Aorta (tissue), 5 donors: ENCODE data around the gene HSD17B12. TPM values are rescaled to one million over a fixed set of nuclear protein-coding genes. Genes with fewer than 3 reads are reported as not detected.
A peak's percentile ranks its signal among the peaks of the same experiment; 100 is the strongest.

Experiments
- ATAC-seq: fragments of 200-7000 bp; cut with Tn5 transposase; one replicate; pipeline ENCODE4 v1.9.1; 2022; ENCODE audit warnings: moderate library complexity; ENCODE audit not compliant: low FRiP score
- DNase-seq, 2 donors: peaks; one replicate each; pipeline ENCODE4 v3.0.0-alpha.2; 2020
- H3K27ac ChIP-seq, 2 donors: one replicate each; pipeline ENCODE4 v1.5.1; 2013; ENCODE audit warnings: low read length in 2 of 2, mild to moderate bottlenecking in 2 of 2, moderate library complexity in 2 of 2, control low read depth in 1 of 2, inconsistent platforms in 1 of 2, low read depth in 1 of 2
- H3K27me3 ChIP-seq, 2 donors: one replicate each; pipeline ENCODE4 v1.6.1; 2013; ENCODE audit warnings: control low read depth in 1 of 2, low read length in 1 of 2, mild to moderate bottlenecking in 1 of 2, moderate library complexity in 1 of 2; ENCODE audit not compliant: insufficient read depth in 2 of 2, control insufficient read depth in 1 of 2
- H3K36me3 ChIP-seq, 2 donors: one replicate each; pipeline ENCODE4 v1.6.1; 2013; ENCODE audit warnings: control low read depth in 1 of 2, low read length in 1 of 2, mild to moderate bottlenecking in 1 of 2; ENCODE audit not compliant: insufficient read depth in 2 of 2, control insufficient read depth in 1 of 2
- H3K4me1 ChIP-seq, 2 donors: one replicate each; pipeline ENCODE4 v1.6.1; 2013; ENCODE audit warnings: low read length in 2 of 2, control low read depth in 1 of 2, mild to moderate bottlenecking in 1 of 2, moderate library complexity in 1 of 2; ENCODE audit not compliant: insufficient read depth in 2 of 2, control insufficient read depth in 1 of 2
- H3K4me3 ChIP-seq, 2 donors: one replicate each; pipeline ENCODE4 v1.5.1; 2013; ENCODE audit warnings: low read length in 2 of 2, control low read depth in 1 of 2, mild to moderate bottlenecking in 1 of 2
- H3K9me3 ChIP-seq: one replicate; pipeline ENCODE4 v1.6.1; 2013; ENCODE audit warnings: mild to moderate bottlenecking, low read length; ENCODE audit not compliant: control insufficient read depth
- whole genome bisulfite sequencing, 2 donors: extraction: QIAGEN DNeasy Blood & Tissue Kit; methylation state at CpG; one replicate each; pipeline ENCODE4 v1.1.7; 2013; 5-methylcytosine and 5-hydroxymethylcytosine counted together
- intact Hi-C, 2 donors: fragments of 100-400 bp; cut with DNase I; formaldehyde crosslinking; loops; one replicate each; pipeline versions ENCODE4 v1.14.2 to v1.15.0; 2022
- polyA plus RNA-seq, 2 donors: library from polyadenylated mRNA; stranded (reverse); fragments of 200-250 nt; gene quantifications; one replicate each; pipeline ENCODE4 v1.2.3, GENCODE V29; 2013
- total RNA-seq, 2 donors: library from RNA; stranded (reverse); fragmentation: NEBNext Ultra II Directional; extraction: Animal tissue kit (Norgen Biotek cat#: 25700); gene quantifications; one replicate each; pipeline ENCODE4 v1.2.1, GENCODE V29; 2021
- donor health status: healthy with polysubstance abuse.
- donor health status: Bipolar disorder and iron deficiency.
- donor health status: DM: no; HTN: no; CAD: no.
- donor health status: DM: no; HTN: no; CAD: no.
- donor health status: DM: yes; HTN: yes; CAD: no.

The HSD17B12 gene
- total and polyA plus RNA-seq, 4 donors: 62.2 to 108 (median 87.3) TPM

DNA sequence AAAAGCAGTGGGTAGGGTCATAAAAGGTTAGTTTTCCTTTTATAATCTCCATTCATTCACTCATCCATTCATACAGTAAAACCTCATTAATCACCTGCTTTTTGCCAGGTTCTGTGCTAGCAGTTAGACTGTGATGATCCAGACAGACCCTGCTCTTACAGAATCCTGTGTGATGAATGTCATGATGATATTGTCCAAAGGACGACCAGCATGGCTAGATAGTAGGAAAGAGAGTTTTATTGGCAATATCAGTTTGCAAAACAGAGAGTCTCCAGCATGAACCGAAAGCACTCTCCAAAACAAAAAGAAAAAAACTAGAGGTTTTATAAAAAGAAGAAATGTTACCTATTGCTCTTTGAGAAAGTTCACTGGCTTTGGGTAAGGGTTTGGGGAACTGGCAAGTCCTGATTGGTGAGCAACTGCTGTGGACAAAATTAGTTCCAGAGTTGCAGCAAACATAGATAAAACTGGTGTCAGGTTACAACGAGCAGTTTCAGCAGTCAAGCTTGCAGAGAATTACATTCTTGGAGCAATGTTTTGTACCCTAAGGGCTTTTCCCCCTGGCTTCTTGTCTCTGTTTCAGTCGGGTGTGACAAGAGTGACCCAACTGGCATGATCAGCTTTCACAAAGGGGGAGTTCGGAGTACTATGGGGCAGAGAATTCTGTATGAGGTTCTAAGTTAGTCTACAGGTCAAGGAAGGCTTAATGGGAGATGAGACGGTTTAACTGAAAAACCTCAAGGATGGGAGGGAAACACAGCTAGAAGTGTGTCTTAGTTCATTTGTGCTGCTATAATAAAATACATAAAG lies 58.3 kb downstream of the HSD17B12 start:
- no peak overlapping the region for H3K4me3 ChIP-seq
- no peaks in the 10 kb centered on the region for H3K27me3 ChIP-seq
- ATAC-seq (peak; percentile 47), DNase-seq (no peak)
- H3K4me1 ChIP-seq: peaks cover 3 to 19% of the 10 kb centered on the region in 2 donors
- intact Hi-C loops: loop anchor here in 1 of 2 donors (5.0 kb wide), 1 partner anchor 97 kb away; no protein-coding TSS in a partner anchor
- no peaks in the 10 kb centered on the region for H3K9me3 ChIP-seq
- 13 to 21% methylated on average over 6 of the region's 6 CpGs for WGBS, 2 donors
- H3K36me3 ChIP-seq: no peaks in the 10 kb centered on the region
- H3K27ac ChIP-seq: peak overlapping the region; percentile 43 to 64

DNA sequence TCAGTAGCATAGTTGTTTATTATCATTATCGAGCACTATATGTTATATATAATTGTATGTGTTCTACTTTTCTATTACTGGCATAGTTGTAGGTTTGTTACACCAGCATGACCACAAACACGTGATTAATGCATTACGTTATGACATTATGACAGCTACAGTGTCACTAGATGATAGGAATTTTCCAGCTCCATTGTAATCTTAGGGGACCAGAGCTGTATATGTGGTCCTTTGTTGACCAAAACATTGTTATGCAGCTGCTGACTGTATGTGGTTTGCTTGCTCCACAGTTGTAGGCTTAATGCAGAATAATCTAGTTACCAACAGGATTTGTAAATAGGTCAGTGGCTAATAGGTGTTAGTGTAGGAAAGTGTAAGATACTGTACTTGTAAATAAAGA lies 66.1 kb downstream of the HSD17B12 start:
- Histone ChIP-seq H3K27me3 (no peaks in the 10 kb centered on the region), H3K9me3 (no peaks in the 10 kb centered on the region), H3K27ac (no peak overlapping the region), H3K36me3 (peaks cover 0 to 3% of the 10 kb centered on the region in 2 donors), H3K4me1 (no peaks in the 10 kb centered on the region), H3K4me3 (no peak overlapping the region)
- WGBS, 2 donors: 91 to 92% methylated on average over 3 of the region's 3 CpGs
- no peak for DNase-seq
- intact Hi-C loops: no loop called here
- no peak for ATAC-seq

DNA sequence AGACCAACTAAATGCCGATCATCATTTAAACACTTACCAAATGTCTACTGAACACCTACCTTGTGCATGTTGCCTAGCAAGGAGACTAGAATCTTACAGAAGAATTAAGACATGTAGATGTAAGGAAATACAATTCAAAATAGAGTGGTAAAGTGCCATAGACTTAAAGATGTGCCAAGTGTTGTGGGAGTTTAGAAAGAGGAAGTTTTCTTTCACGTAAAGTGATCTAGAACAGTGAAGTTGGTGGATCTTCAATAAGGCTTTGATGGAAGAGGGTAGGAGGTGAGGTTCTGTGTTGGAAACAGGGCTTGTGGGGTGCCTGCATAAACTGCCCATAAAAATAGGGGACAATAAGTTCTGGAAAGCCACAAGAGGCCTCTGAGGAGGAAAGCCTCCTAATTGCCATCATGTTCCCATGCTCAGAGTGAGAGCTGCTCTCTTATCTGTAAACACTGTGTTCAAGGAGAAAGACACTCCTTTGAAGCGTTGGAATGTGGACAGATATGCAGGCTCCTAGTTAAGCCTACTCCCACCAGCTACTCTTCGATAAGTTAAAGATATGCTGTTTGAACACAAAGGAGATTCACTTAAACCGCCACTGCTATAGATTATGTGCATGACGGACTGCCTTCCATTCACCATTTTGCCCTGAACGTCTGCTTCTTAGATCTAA lies 66.7 kb downstream of the HSD17B12 start:
- no peak for ATAC-seq

DNA sequence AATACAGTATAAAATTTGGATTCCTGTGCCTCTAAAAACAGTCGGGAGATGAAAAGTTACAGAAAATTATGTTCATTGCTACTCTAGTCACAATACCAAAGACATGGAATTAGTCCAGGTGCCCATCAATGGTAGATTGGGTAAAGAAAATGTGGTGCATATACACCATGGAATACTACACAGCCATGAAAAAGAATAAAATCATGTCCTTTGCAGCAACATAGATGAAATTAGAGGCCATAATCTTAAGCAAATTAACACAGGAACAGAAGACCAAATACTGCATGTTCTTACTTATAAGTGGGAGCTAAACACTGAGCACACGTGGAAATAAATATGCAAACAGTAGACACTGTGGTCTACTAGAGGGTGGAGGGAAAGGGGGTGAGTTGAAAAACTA lies 67.6 kb downstream of the HSD17B12 start:
- intact Hi-C loops: no loop called here
- no peaks in the 10 kb centered on the region for H3K27me3 ChIP-seq
- no peak overlapping the region for H3K27ac ChIP-seq
- no peak for ATAC-seq
- H3K9me3 ChIP-seq: no peaks in the 10 kb centered on the region
- DNase-seq: no peak
- 99% methylated on average over 2 of the region's 2 CpGs for WGBS, 2 donors
- H3K4me1 ChIP-seq: no peaks in the 10 kb centered on the region
- H3K36me3 ChIP-seq: peaks cover 0 to 3% of the 10 kb centered on the region in 2 donors
- H3K4me3 ChIP-seq: no peak overlapping the region

More for the DNA sequence above, 66.7 kb downstream of the HSD17B12 start:
- 95% methylated on average over 7 of the region's 7 CpGs for WGBS, 2 donors
- H3K9me3 ChIP-seq: no peaks in the 10 kb centered on the region
- intact Hi-C loops: no loop called here
- H3K4me3 ChIP-seq: no peak overlapping the region
- H3K27ac ChIP-seq: no peak overlapping the region
- H3K4me1 ChIP-seq: no peaks in the 10 kb centered on the region
- no peak for DNase-seq
- no peaks in the 10 kb centered on the region for H3K27me3 ChIP-seq
- peaks cover 0 to 3% of the 10 kb centered on the region in 2 donors for H3K36me3 ChIP-seq

DNA sequence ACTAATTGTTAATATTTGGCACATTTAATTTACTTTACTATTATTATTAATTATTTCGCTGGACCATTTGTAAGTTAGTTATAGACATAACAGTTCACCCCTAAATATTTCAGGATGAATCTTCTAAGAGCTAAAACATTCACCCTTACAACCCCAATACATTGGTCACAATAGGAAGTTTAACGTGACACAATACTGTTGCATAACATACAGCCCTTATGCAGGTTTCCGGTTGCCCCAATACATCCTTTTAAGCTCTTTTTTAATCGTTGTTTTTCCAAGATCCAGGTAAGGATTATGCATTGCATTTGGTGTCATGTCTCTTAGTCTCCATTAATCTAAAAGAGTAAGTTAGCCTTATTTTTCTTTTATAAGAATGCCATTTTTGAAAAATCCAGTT lies 71.2 kb downstream of the HSD17B12 start:
- intact Hi-C loops: no loop called here
- Histone ChIP-seq H3K36me3 (no peaks in the 10 kb centered on the region), H3K27me3 (no peaks in the 10 kb centered on the region), H3K4me3 (no peak overlapping the region), H3K4me1 (no peaks in the 10 kb centered on the region), H3K9me3 (no peaks in the 10 kb centered on the region), H3K27ac (no peak overlapping the region)
- 90 to 95% methylated on average over 4 of the region's 4 CpGs for WGBS, 2 donors
- no peak for ATAC-seq
- no peak for DNase-seq

DNA sequence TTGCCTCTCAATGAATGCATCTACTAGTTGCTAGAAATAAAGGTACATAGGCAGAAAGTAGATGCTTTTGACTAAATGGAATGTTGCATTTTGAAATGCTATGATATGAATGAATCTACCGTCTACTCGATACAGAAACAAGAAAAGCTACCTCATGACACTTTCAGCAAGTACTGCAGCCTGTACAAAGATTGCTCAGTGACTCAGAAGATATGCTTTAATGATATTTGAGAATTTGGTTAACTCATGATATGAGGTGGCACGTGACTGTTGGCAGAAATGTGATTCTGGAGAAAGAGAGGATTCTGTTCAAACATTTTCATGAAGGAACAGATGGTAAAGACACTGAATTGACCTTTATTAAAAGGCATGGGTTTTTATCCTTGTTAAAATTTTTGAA lies 76.0 kb downstream of the HSD17B12 start:
- Histone ChIP-seq H3K4me1 (no peaks in the 10 kb centered on the region), H3K27ac (no peak overlapping the region), H3K9me3 (no peaks in the 10 kb centered on the region), H3K36me3 (no peaks in the 10 kb centered on the region), H3K27me3 (no peaks in the 10 kb centered on the region), H3K4me3 (no peak overlapping the region)
- ATAC-seq (no peak), DNase-seq (no peak)
- WGBS, 2 donors: 94 to 96% methylated on average over 3 of the region's 3 CpGs
- intact Hi-C loops: no loop called here

DNA sequence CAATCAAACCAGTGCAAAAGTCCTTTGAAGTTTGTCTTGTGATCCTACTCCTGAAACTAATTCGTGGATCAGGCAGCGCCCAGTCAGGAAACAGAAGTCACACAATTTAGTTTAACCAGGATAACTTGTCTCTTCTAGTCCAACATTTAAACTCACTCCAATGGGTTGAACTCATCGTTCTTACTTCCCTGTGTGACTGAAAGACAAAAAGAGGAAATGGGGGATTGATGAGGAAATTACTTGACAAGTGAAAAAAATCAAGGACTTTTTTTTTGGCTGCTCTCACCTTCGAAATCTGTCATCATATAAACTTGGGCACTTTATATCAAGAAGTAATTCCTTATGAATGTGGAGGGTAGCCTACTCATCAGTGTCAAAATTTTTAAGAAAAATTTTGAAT lies 78.4 kb downstream of the HSD17B12 start:
- 60 to 63% methylated on average over 4 of the region's 4 CpGs for WGBS, 2 donors
- H3K27me3 ChIP-seq: no peaks in the 10 kb centered on the region
- intact Hi-C loops: no loop called here

DNA sequence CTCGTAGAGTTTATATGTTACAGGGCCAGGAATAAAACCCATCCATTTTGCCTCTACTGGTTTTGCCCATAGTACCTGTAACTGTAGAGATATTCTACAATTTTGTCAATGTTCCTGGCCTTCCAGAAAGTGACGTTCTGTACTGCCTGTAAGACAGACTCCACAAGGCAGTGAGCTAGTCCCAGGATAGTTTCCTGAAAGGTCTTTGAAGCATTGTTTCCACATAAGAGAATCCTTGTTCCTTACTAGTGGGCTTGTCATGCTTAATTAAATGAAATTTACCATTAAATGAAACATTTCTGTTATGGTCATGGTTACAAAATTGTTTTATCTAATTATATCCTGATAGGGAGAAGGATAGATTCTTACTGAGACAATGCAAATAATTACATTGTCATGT lies 80.4 kb downstream of the HSD17B12 start:
- H3K9me3 ChIP-seq: no peaks in the 10 kb centered on the region
- H3K4me3 ChIP-seq: no peak overlapping the region
- DNase-seq: no peak
- WGBS, 2 donors: 82 to 83% methylated on average over 2 of the region's 2 CpGs
- H3K27ac ChIP-seq: no peak overlapping the region
- H3K36me3 ChIP-seq: no peaks in the 10 kb centered on the region
- no peaks in the 10 kb centered on the region for H3K27me3 ChIP-seq
- ATAC-seq: no peak
- intact Hi-C loops: no loop called here
- H3K4me1 ChIP-seq: no peaks in the 10 kb centered on the region

More for the DNA sequence above, 78.4 kb downstream of the HSD17B12 start:
- Histone ChIP-seq H3K27ac (no peak overlapping the region), H3K4me3 (no peak overlapping the region), H3K9me3 (no peaks in the 10 kb centered on the region), H3K36me3 (no peaks in the 10 kb centered on the region), H3K4me1 (no peaks in the 10 kb centered on the region)
- ATAC-seq (no peak), DNase-seq (no peak)

DNA sequence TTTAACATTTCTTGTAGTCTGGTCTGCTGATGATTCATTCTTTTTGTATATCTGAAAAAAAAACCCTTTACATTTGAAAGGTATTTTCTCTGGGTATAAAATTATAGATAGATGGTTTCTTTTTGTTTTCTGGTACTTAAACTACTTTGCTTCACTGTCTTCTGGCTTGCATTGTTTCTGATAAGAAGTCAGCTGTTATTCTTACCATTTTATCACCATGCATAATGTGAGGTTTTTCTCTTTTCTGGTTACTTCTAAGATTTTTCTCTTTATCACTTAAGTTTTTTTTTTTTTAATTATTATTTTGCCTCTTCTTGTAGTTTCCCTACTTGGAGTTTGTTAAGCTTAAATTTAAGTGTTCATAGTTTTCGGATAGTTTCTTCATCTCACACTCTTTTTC lies 84.7 kb downstream of the HSD17B12 start:
- Histone ChIP-seq H3K4me3 (no peak overlapping the region), H3K9me3 (no peaks in the 10 kb centered on the region), H3K27me3 (no peaks in the 10 kb centered on the region), H3K36me3 (no peaks in the 10 kb centered on the region), H3K4me1 (no peaks in the 10 kb centered on the region), H3K27ac (no peak overlapping the region)
- DNase-seq: no peak
- intact Hi-C loops: no loop called here
- no peak for ATAC-seq
- 94 to 100% methylated on average over 1 of the region's 1 CpG for WGBS, 2 donors
